HG03439 (cell line): Measurements from ENCODE around the gene SLC17A2.
"Not testable (repeated sequence)": the region's sequence is repeated elsewhere in the genome, so short reads cannot be mapped to it uniquely, and the experiment has no call there.

Source experiments
- ATAC-seq: cut with Tn5 transposase; IDR thresholded peaks from one replicate; pipeline ENCODE4 v1.9.1; 2021; ENCODE audit warnings: mild to moderate bottlenecking, moderate library complexity; ENCODE audit not compliant: unreplicated experiment

Gene SLC17A2

DNA sequence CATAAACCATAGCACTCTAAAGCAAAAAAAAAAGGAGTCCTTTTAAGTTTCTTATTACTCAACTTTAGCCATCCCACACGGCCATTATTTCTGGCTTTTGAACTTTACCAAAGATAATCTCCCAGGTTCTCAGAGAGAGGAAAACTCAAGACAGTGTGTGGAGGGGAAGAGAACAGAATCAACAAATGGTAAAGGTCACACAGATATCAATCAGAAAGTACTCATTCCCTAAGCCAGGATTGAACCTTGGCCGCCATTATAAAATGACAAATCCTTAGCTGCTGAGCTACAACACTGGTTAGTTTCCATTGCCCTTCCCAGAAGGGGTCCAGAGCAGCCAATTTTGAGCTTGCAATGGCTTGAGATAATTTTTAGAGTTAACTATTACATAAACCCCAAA is 22.0 kb upstream of the SLC17A2 start:
- ATAC-seq: no peak

DNA sequence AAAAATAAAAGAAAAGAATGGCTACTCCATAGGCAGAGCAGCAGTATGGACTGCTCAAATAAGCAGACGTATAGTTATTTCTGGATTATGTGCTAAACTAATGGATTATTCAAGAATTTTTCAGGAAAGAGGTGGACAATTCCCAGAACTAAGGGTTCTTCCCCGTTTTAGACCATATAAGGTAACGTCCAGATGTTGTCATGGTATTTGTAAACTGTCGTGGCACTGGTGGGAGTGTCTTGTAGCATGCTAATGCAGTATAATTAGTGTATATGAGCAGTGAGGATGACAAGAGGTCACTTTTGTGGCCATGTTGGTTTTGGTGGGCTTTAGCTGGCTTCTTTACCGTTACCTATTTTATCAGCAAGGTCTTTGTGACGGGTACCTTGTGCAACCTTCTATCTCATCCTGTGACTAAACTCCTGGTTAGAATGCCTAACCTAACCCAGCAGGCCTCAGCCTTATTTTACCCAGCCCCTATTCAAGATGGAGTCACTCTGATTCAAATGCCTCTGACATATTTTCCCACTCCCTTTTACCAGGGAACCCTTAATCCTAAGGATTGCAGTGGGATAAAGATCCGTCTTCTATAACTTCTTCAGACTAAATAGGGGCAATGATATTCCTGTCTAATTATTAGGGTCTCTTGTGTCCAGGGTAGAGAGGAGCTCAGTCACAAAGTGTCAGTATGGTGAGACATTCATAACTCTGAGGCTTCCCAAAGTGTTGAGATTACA is 21.0 kb upstream of the SLC17A2 start:
- ATAC-seq: no peak

DNA sequence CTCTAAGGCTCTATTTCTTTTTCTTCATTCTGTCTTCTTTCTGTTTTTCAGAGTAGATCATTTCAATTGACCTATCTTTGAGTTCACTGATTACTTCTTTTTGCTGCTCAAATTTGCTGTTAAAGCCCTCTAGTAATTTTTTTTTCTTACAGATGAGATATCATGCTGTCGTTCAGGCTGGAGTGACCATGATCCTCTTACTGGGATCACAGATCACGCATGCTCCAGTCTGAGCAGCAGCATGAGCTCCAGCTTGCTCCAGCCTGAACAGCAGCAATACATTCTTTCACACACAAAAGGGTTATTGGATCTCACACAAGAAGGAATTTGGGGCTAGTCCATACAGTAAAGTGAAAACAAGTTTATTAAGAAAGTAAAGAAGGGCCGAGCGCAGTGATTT is 19.8 kb upstream of the SLC17A2 start:
- no peak for ATAC-seq

- ATAC-seq: no peak
Observed at GRCh38 chr6:25949695-25950094, 19.2 kb upstream of the SLC17A2 start.

DNA sequence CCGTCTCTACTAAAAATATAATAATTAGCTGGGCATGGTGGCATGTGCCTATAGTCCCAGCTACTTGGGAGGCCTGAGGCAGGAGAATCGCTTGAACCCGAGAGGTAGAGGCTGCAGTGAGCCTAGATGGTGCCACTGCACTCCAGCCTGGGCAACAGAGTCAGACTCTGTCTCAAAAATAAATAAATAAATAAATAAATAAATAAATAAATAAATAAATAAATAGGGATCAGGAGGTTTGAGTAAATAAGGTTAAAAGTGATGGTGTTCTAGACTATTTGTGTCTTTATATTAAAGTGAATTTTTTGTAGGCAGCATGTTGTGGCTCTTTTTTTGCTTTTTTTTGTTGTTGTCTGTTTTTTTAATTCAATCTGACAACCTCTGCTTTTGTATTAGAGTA is 17.0 kb upstream of the SLC17A2 start:
- not testable (repeated sequence) for ATAC-seq

DNA sequence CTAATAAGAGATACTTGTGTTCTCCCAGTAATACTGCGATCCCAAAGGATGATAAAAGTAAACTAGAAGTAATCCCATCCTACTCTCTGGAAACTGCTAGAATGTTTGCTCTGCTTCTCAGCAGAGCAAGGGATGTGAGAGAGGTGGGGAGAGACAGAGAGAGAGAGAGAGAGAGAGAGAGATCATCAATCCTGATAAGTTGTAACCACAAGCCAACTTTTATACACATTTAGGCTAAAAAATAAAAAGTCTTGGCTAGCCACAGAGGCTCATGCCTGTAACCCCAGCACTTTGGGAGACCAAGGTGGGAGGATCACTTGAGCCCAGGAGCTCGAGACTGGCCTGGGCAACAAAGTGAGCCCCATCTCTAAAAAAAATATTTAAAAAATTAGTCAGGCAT is 16.1 kb upstream of the SLC17A2 start:
- no peak for ATAC-seq

DNA sequence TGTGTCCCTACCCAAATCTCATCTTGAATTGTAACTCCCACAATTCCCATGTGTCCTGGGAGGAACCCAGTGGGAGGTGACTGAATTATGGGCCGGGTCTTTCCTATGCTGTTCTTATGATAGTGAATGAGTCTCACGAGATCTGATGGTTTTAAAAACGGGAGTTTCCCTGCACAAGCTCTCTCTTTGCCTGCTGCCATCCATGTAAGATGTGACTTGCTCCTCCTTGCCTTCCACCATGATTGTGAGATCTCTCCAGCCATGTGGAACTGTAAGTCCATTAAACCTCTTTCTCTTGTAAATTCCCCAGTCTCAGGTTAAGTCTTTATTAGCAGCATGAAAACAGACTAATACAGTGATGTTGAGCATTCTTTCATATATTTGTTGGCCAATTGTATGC is 15.2 kb upstream of the SLC17A2 start:
- not testable (repeated sequence) for ATAC-seq

GRCh38 chr6:25944688-25945574 is 14.4 kb upstream of the SLC17A2 start:
- ATAC-seq: peak; percentile 93

DNA sequence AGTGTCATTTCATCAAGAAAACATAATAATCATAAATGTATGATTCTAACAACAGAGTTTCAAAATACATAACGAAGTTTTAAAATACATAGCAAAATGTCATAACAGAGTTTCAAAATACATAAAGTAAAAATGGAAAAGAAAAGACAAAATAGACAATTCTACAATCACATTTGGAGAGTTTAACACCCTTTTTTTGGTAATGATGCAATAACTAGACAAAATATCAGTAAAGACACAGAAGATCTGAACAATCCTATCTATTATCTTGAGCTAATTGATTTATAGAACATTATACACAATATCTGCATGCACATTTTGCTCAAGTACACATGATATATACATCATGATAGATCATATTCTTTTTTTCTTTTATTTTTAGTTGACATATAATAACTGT is 13.4 kb upstream of the SLC17A2 start:
- ATAC-seq: no peak

DNA sequence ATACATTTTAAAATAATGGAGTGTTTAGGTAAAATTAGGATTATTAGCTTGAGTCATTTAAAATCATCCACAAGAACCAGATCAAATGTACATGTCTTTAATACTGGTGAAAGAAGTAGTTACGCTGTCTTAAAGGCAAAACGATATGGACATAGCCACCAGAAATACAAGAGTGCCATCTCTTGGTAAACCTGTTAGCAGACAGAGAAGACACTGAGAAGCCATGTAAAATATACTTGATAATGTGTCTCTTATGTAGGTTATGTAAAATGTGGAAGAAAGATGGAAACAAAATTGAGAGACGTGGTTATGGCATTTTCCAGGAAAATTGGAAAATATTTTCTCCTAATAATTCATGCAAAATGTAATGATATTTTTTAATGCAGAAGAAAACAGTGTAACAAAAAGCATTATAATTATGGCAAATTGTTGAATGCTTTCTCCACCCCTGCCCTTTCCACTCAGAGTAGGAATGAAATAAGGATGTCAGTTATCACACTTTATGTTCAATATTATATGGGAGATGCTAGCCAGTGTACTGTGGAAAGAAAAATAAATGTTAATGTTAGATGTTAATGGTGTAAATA is 12.2 kb upstream of the SLC17A2 start:
- no peak for ATAC-seq

GRCh38 chr6:25939593-25939992 is 9.1 kb upstream of the SLC17A2 start:
- ATAC-seq: no peak

GRCh38 chr6:25935953-25936352 is 5.5 kb upstream of the SLC17A2 start:
- ATAC-seq: no peak

GRCh38 chr6:25934735-25935313 is 4.3 kb upstream of the SLC17A2 start:
- no peak for ATAC-seq

- no peak for ATAC-seq
Observed at GRCh38 chr6:25934156-25934555, 3.7 kb upstream of the SLC17A2 start.

DNA sequence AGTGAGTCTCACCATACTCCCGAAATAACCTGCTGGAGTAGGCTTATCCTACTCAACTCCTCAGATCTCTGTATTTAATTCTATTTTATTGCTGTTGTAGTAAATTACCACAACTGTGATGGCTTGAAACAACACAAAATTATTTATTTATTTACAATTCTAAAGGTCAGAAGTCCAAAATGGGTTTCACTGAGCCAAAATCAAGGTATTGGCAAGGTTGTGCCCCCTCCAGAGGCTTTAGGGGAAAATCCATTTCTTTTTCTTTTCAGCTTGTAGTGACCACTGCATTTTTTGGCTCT is 869 bp upstream of the SLC17A2 start:
- no peak for ATAC-seq

DNA sequence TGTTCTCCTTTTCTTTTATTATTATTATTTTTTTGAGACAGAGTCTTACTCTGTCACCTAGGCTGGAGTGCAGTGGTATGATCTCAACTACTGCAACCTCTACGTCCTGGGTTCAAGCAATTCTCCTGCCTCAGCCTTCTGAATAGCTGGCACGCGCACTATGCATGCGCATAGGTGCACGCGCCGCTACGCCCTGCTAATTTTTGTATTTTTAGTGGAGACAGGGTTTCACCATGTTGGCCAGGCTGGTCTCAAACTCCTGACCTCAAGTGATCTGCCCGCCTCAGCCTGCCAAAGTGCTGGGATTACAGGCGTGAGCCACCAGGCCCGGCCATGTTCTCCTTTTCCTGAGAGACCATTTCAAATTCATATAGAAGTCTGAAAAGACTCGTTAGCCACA is 706 bp downstream of the SLC17A2 start:
- not testable (repeated sequence) for ATAC-seq

DNA sequence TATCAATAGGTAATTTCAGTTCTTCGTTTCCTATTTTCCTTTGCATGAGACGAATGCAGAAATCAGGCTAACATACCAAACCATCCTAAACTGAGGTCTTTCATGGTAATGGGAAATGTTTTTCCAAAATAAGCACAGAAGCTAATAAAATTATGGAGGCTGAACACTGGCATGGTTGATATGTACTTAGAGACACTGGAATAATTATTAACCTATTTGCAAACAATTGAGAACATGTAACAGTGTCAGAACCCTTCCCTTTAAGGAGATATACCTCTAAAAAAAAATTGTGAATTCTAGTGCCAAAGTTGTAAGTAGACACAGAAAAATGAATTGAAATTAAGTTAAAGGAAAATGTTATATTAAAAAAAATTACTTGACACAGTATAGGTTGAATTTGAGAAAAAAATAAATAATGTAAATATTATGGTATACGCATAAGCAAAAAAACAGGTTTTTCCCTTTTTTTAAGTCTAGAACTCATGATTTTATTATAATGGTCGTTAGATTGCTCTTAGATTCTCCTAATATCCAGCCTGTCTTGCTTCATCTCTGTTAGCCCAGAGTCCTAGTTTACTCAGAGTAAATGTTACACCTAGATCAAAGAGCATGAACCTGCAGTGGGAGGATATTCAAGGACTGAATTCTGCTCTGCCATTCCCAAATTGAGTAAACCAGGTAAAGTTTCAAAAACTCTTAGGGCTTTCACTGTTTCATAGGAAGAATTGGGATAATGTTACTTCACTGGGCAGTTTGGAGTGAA is 1.7 kb downstream of the SLC17A2 start:
- no peak for ATAC-seq

- no peak for ATAC-seq
Observed at GRCh38 chr6:25927756-25928216, 2.7 kb downstream of the SLC17A2 start.

- ATAC-seq: no peak
Observed at GRCh38 chr6:25927178-25927577, 3.3 kb downstream of the SLC17A2 start.

GRCh38 chr6:25925876-25926275 is 4.6 kb downstream of the SLC17A2 start:
- ATAC-seq: no peak

GRCh38 chr6:25922301-25922700 is 8.2 kb downstream of the SLC17A2 start:
- no peak for ATAC-seq
